OCI-LY1 (cell line): ENCODE results near the gene RAB2B.

Experiments
- CTCF ChIP-seq: fragments of 200-600 bp; sonication (generic), shearing (Covaris generic); IDR thresholded peaks from 2 replicates; pipeline ENCODE4 v1.5.1; 2017; ENCODE audit warnings: mild to moderate bottlenecking, antibody characterized with exemption, low read length, moderate library complexity, mixed read lengths
- EZH2 ChIP-seq: fragments of 200-600 bp; sonication (generic), shearing (Covaris generic); IDR thresholded peaks from 2 replicates; pipeline ENCODE4 v1.8.0; 2017; ENCODE audit warnings: borderline replicate concordance, mixed run types, mild to moderate bottlenecking, antibody characterized with exemption, low read length, moderate library complexity, mixed read lengths

GRCh38 chr14:21419528-21419927 is 57.2 kb downstream of the RAB2B start:
- no peak for TF ChIP-seq CTCF
- TF ChIP-seq EZH2, result no peak
